Right hindlimb (tissue), 1 donor: ENCODE measurements around the gene XRCC6.

Source experiments
- DNase-seq: peaks from one replicate; pipeline ENCODE4 v3.0.0-alpha.2; 2018

Gene XRCC6

DNA sequence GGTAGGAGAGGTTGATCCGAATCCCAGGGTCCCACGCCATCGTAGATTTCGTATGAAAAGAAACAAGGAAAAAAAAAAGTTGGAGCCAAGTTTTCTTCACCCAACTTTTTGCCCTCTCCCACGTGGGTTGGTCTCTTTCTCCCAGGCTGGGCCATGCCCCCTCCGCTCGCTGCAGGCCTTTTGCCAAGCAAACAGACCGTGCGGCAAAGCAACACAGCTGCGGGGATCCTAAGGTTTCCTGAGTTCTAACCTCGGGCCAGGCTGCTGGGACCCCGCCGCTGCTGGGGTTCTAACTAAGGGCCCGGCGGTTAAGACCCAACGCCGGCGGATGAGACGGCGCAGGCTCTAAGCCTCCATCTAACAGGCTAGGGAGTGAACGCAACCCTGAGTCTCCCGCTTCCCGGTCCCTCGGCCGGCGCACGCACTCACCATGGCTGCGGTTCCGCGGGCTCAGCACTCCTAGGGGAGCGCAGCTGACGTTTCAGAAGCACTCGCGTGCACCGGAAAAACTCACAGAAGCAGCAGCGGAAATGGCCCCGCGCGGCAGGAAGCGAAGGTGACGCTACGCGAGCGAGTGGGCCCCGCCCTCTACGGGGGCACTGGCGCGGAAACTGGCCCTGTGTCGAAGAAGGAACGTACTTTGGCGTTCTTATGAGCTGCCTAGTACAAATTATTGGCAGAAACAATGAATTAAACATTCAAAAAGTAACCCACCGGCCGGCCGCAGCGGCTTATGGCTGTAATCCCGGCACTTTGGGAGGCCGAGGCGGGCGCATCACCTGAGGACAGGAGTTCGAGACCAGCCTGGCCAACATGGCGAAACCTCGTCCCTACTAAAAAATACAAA lies 67.5 kb downstream of the XRCC6 start, which contains the start of gene SNU13:
Gene SNU13, minus strand, starts transcription at position 503 of the 847 bp plus-strand sequence. Its CDS starts 71 bp downstream, at position 432.
- DNase-seq: peak; percentile 94

DNA sequence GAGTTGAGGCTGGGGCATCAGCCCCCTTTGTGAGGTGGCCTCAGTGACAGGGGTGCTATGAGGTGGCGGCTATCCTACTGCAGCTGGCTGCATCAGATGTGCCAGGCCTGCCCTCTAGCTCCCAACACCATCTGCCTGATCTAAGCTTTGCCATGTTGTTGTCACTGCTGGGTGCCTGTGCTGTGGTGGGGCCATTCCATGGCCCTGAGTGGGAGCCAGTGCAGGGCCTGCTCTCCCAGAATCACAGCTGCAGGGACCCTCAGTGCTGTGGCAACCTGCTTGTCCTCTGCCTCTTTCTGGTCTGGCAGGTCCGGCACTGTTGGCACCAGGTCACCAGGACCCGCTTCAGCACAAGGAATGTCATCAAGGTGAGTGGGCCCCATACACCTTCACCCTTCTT lies 69.4 kb downstream of the XRCC6 start:
- no peak for DNase-seq

DNA sequence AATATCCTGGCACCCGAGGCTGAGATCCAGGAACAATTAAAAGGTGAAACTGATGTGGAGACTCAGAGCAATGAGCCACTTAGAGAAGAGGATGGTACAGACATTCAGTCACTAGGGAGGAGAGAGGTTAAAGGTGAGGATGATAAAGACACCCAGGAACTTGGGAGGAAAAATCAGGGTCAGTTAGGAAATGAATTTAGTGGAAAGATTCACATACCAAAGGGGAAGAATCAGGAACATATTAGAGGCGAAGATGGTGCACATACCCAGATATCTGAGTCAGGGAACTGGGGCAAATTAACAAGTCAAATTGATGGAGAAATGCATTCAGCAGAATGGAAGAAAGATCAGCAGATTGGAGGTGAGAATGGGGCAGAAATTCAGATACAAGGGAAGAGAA lies 74.1 kb downstream of the XRCC6 start:
- no peak for DNase-seq

DNA sequence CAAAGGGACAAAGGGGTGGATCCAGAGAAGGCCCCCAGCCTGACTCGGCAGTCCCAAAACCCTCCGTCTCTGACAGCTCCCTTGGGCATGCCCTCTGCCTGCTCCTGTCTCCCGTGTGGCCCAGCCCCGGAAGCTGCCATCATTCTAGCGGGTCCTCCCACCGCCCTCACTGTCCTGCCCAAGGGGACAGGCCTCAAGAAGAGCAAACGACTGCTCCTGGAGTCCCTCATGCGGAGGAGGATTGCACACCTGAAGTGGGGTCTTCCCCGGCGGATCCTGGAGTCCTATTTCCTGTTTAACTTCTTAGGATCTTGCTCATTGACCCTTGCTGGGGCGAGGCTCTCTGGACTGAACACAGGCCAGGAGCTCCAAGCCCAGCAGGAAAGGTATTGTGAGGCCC lies 75.6 kb downstream of the XRCC6 start:
- DNase-seq: no peak

DNA sequence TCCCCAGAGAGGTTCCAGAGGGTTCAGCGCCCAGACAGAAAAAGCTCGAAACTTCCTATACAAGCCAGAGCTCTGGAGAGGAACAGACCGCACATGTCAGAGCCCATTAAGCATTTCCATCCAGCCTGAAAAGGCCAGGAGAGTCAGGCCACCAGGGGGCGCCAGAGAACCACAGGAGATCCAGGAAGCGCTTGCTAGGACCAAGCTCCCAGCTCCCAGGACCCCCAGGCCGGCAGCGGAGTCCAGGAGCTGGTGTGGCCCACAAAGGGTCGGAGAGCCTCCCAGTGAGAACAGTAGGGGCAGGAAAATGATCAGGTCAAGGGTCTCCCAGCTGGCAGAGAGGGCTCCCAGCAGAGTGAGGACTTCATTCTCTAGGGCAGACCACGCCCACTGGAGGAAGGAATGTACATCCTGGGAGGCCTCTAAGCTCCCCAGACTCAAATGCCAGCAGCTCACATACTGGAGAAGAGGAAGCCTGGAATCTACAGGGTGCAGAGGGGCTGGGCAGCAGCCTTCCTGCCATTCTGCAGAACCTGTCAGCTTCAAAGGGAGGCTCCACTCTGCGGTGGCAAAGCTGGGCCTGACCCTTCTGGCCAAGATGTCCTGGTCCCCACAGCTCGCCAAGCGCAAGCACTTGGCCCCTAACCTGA lies 76.2 kb downstream of the XRCC6 start:
- DNase-seq: peak; percentile 93

DNA sequence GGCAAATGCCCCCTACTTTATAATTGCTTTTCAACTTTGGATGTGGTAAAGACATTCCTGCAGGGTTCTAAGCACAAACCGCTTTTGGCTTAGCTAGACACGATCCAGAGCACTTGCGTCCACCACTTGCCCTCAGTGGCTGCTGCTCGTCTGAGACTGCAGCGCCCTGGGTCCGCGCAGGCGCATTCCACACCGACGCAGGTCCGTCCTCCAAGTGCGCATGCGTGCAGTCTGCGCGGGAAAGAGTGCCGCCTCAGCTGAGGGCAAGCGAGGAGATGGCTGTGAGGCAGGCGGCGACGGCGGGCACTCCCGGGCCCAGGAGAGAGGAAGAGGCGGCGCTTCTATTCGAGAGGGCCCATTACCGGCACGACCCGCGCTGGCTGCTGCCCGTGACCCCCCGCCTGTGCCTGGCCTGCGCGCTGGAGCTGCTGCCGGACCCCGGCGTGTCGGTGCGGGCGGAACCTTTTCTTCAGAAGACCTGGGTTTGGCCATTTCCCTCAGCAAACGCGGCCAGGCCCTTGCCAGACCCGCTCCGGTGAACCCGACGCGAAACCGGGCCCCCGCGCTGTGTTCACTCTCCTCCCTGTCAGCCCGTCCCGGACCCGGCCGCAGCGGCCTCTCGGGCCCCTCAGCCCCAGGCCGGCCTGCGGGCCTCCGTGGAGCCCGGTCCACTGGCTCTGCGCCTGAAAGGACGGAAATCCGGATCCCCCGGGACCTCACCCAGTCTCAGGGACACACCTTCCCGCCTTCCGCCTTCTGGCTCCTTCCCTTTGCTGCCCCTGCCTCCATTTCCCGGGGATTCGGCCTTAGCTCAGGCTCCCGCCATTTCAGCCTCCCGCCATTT lies 78.4 kb downstream of the XRCC6 start, which contains the start of gene MEI1:
Gene MEI1, plus strand, starts transcription at position 240 of the 844 bp plus-strand sequence. Its CDS starts 36 bp downstream, at position 276.
- peak; percentile 85 for DNase-seq

DNA sequence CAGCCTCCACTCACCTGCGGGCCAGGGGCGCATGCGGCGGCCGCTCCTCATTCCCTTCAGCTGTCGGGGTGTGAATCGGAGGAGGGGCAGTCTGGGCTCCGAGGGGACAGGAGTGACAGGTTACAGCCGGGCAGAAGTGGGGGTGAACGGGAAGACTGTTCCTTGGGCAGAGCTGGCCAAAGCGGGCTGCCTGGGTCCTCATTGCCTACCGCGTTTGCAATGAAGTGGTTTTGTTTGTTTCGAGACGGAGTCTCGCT lies 78.9 kb downstream of the XRCC6 start:
- no peak for DNase-seq

DNA sequence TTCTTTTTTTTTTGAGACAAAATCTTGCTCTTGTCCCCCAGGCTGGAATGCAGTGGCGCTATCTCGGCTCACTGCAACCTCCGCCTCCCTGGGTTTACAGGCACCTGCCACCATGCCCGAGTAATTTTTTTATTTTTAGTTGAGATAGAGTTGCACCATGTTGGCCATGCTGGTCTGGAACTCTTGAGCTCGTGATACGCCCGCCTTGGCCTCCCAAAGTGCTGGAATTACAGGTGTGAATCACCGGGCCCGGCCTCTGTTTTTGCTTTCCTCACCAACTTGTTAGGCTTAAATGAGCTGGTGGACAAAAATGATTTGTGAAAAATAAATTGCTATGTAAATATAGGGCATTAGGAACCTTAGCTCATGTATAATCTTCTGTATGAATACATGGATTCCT lies 81.7 kb downstream of the XRCC6 start:
- no peak for DNase-seq

DNA sequence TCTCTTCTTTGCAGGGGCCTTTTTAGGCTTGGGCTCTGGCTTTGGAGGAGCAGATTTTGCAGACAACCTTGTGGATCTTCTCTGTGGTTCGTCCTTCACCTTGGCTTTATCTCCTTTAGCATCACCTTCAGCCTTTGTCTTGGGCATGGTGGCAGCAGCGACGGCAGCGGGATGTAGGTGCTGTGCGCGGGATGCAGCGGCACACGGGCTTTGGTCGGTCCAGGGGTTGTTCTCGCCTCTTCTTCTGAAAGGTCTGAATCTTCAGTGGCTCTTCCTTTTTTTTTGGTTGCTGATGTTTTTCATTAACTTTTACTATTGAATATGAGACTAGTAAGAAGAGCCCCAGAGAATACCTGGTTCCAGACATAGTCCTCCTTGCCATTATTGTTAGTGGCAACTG lies 88.2 kb downstream of the XRCC6 start:
- DNase-seq: no peak

DNA sequence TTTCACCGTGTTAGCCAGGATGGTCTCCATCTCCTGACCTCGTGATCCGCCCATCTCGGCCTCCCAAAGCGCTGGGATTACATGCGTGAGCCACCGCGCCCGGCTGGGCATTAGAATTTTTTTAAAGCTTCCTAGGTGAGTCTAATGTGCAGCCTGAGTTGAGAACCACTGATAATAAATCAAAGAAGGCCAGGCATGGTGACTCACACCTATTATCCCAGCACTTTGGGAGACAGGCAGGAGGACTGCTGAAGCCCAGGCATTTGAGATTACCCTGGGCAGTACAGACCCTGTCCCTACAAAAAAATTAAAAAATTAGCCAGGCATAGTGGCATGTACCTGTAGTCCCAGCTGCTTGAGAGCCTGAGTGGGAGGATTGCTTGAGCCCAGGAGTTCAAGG lies 91.9 kb downstream of the XRCC6 start:
- DNase-seq: no peak
